Stimulated activated CD8-positive, alpha-beta memory T cell treated with anti-CD3 and anti-CD28 coated beads, Interleukin-12 subunit alpha, Interleukin-12 subunit beta, amount 100 ng/mL, for 24 hours (primary cell): Measurements from ENCODE around the gene CARMIL1.

Experiments used
- DNase-seq: peaks from one replicate; pipeline ENCODE4 v3.0.0-alpha.2; 2020; ENCODE audit errors: extremely low read depth

CARMIL1 gene

DNA sequence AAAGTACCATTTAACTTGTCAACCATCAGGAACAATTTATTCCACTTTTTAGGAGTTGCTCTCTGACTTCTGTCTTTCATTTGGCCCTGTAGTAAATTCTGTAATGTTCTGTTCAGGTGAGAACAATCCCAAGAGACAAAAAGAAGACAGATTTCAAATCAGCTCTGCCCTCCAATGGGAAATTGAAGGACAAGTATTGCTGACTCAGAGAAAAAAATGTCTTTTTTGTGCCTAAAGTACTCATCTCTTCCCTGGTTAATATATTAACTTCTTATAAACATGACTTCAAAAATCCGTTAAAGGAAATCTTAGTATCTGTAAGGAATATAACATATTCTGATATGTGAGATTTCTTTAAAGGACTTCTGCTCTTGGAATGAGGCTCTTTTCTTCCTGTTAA, 334.2 kb downstream of the CARMIL1 start:
- no peak for DNase-seq

DNA sequence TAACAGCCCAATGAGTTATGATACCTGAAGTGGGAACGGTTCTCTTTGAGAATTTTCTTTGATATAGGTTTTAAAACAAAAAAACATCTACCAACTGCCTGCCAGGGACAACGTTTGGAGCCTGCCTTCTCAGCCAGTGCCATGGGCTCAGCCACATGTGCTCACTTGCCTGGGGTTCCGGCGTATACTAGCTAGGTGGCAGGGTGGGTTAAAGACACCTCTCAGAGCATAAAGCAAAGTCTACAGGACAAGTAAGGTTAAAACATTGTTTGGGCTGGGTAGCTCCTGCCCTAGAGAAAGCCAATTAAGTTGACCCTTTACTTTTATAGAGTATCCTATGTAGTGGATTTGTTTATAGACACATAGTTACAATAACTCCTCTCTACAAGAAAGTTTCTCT, 334.9 kb downstream of the CARMIL1 start:
- no peak for DNase-seq

DNA sequence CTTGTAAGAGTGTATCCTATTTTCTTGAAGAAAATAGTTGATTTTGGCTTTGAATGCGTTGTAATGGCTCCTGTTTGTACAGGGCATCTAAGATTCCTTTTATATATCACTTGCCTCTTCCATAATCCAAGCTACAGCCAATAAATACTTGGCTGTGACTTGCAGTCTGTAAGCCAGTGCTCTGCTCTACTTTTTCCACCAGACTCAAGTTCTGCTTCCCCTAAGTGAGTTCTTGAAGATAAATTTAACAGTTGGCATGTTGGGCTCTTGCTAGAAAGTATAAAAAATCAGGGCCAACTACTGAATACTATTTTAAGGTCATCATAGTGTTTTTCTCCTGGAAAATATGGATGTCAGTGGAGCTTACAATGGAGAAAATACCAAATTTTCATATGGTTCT, 336.3 kb downstream of the CARMIL1 start:
- DNase-seq, result no peak

DNA sequence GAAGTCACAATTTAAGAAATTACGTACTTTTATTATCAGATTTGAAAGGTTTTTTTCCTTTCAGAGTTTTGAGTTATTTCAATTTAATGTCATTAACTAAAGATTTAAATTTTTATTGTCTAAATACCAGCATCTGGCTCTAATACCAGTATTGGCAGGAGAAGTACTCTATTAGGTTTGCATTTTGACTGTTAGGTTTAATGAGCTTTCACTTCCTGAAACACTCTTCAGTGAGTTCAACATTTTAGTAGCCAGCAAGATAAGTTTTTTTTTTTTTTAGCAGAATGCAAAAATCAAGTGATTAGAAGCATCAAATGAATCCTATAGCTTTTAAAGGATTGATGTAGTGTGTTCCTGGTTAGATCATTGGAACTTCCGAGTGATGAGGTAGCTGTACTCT, 338.8 kb downstream of the CARMIL1 start:
- no peak for DNase-seq

DNA sequence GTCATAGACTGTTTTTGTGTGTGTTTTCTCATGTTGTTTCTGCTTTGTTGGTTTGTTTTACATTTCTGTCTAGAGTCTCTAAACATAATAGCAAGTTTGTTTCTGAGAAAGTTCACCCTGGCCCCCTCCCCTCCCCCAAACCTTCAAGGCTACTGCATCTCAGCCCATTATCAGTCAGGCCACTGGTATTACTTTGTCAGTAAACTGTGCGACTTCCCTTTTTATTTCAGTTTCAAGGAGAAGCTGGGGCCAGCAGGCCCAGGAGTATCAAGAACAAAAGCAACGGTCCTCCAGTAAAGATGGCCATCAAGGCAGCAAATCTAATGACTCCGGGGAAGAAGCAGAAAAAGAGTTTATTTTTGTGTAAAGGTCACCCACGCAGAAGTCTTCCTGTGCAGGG, 340.0 kb downstream of the CARMIL1 start:
- no peak for DNase-seq

DNA sequence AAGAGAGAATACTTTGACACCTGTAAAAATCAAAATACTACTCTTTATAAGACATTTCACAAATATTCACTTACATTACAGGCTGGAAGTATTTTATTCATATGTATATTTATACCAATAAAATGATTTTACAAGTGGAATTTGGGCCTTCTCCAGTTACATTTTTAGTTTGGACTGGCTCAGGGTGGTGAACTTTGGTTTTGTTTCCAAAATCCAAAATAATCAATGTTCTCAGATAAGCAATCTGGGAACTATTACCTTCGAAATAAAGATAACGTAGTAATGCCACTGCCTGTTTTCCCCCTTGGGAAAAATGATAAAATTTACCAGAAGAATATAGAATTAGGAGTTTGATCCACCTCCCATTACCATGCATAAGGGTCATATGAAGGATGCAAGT, 341.2 kb downstream of the CARMIL1 start:
- DNase-seq, result no peak

DNA sequence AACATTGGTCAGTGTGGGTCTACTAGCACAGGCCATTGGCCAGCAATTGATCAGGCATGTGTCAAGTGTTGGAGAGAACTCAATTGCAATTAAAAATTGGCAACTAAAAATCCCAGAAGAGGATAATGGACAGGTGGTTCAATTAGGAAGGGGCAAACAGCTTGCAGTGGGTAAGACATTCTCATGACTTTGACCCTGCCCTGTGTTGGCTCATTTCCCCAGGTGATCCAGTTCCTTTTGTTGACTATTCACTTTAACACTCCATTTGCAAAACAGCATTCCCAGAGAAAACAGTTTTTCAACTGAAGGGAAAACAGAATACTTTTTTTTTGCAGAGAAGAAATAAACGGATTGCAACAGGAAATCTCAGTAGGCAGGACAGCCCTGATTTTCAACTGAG, 343.9 kb downstream of the CARMIL1 start:
- DNase-seq, result no peak

DNA sequence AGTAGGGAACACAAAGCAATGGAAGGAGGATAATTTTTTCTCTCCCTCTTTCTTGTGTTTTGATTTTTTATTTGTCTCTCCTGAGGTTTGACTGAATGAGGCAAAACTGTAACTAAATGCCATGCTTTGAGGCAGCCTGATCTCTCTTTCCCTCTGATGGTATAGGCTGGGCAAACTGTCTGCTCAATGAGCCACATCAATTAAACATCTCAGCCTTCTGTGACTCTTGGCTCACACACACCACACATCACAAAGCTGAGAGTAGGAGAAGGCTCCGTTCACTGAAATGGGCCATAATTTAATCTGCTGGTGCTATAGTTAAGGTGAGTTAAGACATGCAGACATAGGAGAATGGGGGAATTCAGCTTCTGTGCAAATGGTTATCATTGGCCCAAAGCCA, 344.7 kb downstream of the CARMIL1 start:
- DNase-seq, result no peak

DNA sequence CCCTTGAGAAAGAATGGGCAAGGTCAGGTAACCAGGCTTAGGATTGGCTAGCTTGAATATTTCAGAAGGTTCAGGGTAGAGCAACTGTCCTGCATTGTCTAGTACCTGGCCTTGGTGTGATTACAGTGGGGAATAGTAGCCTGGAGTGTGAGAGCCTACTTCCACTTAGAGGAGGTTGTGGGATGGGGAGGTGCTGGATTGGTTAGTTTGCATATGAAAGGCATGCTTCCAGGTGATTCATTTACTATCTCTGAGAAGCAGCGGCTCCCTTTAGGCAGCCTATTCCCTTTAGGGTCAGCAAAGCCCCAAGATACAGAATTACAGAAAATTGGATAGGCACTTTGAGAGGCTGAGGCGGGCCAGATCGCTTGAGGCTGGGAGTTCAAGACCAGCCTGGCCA, 347.8 kb downstream of the CARMIL1 start:
- DNase-seq, result no peak

DNA sequence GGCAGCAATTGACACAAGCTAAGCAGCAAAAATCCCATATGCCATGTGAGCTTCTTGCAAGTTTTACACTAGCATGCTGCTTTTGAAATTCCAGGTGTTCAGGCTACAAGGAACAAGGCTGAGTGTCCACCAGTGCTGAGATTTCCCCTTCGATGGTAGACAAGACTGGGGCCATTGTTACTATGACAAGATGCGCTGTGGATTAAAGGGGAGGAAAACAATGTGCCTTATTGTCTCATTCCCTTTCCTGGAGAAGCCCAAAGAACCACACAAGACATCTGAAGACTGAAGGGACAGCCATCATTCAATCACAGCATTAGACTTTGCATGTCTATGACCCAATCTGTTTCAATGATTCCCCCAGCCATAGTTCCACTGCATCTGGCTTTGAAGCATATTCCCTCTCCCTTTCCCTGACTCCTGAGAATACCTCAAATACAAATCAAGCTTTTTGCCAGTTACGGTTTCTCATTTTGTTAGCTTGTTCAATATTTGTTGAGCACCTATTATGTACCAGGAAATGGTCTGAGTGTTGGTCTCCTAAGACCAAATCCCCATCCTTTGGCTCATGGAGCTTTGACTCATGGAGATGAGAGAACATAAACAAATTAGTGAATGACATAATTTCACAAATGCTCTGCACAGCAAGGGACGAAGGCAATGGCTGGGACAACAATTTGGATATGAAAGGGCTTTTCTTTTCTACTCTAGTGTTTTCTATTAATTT, 349.5 kb downstream of the CARMIL1 start:
- DNase-seq, result no peak

DNA sequence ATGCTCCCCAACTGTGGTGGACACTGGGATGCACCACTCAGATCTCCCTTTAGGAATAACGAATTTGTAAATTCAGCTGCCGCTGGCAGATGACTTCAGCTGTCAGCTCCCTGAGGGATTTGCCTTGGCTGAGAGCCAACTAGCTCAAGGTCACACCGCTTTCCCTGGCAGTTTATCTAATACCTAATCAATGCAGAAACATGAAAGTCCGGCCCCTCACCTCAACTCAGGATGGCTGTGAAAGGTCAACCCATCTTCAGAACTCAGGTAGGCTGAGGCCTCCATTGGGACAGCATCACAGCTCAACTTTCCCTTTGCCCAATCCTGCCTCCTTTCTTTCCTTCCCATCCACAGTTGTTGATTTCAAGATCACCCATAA, 350.0 kb downstream of the CARMIL1 start:
- no peak for DNase-seq

DNA sequence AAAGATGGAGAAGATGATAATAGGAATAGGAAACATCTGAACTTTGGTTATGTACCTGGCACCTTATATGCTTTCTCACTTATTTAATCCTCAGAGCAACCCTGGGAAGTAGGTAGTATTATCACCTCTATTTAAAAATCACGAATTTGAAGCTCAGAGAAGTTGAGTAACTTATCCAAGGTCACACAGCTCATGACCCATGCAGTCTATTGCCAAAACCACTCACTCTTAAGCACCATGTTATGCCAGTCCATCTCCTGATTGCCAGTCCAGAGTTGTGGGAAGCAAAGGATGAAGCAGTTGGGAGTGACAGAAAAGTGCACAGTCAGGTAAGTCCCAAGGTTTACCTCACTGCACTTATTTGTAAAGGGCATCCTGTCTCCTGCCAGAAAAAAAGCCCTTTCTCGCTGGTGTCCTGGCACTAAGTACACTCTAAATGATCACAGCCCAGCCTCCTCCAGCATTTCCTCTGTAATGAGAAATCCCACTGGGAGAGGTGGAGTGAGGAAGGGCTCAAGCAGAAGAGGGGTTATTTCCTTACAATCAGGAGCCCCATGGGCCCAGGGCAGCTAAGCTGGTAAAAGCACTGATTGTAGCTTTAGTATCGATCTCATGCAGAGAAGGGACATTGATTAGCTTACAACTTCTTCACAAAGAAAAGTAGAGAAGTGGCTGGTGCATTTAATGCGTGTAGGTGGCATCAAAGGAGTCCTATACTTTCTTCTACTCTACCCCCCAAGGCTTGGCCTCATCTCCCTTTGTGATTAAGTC, 351.5 kb downstream of the CARMIL1 start:
- DNase-seq, result no peak

DNA sequence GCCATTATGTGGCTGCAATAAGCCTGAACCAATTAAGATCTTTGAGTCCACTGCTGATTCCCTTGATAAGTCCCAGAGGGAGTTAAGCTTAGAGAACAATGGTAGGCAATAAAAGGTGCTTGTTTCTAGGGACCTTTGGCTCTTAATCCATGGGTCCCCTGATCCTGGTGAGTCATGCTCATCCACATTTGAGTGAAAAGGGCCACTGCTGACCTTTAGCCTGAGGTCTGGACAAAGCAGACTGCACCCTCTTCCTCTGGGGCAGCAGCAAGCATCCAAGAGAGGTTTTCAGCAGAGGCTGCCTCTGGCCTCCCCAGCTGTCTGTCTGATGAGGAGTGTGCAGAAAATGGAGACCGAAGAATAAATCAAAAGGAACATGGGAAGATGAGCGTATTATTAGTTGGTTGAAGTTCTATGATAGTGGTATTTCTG, 356.7 kb downstream of the CARMIL1 start:
- no peak for DNase-seq

DNA sequence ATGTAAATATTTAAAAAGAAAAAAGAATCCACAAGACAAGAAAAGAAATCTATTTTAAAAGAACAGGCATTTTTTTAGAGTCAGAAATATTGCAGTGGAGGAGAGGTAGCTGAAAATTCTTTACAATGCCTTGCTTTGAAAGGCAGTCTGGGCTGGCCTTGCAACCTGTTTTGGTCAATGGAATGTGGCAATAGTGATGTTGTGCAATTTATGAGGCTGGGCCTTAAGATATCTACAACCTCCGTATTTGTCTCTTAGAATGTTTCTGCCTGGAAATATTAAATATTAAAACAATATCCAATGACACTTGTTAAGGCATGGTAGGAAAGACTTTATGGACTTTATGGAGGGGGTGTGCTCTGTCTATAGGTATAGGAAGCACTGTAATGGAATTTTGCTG, 358.0 kb downstream of the CARMIL1 start:
- no peak for DNase-seq

DNA sequence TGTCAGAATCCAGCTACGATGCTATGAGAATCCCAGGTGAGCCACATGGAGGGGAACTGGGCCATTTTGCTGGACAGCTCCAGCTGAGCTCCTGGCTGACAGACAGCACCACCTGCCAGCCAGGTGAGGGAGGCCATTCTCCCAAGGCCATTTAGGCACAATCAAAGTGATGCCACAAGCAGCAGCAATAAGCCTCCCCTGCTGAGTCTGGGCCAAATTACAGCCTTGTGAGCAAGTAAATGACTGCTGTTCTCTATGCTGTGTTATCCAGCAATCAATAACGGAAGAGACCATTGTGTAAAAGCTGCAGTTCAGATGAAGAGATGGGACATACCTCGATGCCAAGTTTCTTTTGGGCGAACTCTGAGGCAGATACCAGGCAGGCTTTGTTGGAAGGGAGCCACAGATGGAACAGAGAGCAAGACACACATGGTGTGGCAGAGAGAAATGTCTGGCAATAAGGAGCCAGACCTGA, 358.8 kb downstream of the CARMIL1 start:
- DNase-seq, result no peak

DNA sequence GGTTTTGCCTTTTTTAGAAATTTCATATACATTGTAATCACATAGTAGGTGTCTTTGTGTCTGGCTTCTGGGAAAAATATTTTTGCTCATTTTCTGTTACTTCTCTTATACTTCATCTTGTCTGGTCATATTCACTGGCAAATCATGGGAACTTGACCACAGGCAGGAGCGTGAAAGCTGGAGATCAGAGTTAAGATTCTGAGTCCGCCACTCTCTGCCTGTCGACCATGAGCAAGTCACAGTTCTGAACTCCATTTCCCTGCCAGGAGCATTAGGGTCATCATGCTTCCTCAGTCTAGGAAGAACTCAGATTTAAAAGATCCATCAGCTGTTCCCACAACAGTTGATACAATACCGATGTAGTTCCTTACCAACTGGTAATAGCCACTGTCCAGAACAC, 360.5 kb downstream of the CARMIL1 start:
- DNase-seq, result no peak

DNA sequence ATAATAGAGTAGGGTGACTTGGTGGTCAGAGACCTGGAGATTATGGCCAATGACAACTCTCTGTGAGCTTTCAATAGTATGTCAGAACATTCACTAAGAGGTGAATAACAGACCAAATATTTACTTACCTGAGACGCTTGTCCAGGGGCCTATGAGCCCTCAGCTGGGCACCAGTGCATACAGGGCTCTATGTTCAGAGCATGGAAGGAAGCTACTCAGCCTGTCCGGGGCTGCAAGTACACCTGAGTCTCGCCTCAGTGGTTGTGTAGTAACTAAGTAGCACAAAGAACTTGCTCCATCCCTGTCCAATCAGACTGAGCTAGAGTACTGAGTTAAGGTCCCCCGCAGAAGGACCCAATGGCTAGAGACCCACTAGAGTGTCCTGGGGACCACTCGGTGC, 361.3 kb downstream of the CARMIL1 start:
- no peak for DNase-seq

DNA sequence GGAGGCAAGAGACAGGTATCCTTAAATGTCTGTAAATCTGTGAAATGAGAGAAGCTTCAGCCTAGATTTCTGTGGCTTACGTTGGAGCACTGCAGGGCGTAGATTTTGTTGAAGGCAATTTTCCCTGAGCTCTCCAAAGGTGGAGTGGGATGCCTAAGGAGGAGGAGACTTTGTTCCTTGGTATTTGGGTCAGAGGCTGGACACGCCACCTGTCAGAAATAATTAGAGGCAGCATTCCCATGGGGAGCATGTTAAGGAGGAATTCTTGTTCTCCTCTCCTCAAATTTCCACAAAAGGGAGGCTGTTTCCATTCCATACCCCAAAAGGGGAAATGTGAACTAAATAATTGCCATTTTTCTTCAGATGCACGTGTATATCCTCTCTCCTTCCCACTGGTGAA, 361.7 kb downstream of the CARMIL1 start:
- no peak for DNase-seq

DNA sequence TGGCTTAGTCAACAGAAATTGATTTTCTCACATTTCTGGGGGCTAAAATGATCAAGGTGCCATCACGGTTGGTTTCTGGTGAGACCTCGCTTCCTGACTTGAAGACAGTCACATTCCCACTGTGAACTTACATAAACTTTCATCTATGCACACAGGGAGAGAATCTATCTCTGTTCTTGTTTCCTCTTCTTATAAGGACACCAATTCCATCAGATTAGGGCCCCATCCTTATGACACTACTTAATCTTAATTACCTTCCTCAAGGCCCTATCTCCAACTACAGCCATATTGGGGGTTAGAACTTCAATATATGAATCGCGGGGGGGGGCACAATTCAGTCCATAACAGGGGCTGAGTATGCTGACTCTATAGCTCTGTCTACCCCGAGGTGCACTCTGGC, 362.2 kb downstream of the CARMIL1 start:
- no peak for DNase-seq

DNA sequence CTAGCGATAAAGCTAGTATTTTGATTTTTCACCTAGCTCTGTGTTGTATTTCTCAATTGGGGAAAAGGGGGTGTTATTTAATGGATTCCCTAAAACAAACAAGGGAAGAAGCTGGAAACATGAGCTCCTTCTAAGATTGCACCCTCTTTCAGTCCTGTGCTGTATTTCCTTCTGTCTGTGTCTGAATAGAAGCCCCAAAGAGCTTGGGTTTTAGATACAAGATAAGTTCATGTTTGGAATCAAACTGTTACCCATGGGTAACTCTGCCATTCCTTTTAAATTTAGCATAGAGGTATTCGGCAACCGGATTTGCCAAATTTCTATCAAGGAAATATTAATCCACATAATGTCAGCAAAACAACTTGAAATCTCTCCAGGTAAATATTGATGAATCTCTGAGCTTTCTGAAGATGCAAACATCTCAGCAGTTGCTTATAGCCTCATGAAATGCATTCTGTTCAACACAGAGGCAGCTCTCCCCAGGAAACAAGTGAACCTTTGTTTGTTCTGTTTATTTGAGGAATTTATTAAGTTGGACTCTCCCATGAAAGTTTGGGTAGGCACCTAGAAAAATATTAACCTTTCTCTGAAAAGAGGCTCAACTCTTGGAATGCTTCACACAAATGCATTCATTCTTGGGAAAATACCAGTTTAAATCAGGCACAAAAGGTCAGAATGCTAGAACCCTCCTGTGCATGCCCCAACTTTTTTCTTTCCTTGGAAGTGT, 362.9 kb downstream of the CARMIL1 start:
- no peak for DNase-seq

DNA sequence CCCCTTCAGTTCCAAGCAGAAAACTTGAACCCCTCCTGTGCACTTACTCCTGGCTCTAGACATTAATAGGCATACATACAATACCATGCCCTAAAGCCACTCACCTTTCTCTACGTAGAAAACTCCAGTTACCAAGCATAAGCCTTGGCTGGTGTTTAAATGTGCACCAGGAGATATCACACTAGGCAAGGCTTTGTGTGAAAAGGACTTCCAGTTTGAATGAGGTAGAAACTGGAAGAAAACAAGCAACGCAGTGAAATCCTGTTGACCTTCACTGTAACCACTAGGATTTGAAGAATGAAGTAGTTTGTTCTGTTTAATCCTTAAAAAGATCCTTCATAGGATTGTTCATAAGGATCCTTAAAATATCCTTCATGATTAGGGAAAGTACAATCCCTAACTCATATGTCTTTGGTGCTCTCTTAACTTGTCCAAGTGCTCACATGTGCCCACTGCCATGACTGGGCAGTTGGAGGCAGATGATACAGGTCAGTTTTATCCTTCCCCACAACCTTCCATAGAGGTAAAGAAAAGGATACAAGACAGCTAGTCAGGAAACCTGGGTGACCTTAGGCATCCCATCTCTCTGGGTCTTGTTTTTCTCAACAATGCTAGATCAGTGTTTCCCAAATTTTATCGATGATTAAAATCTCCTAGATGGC, 363.6 kb downstream of the CARMIL1 start:
- no peak for DNase-seq

DNA sequence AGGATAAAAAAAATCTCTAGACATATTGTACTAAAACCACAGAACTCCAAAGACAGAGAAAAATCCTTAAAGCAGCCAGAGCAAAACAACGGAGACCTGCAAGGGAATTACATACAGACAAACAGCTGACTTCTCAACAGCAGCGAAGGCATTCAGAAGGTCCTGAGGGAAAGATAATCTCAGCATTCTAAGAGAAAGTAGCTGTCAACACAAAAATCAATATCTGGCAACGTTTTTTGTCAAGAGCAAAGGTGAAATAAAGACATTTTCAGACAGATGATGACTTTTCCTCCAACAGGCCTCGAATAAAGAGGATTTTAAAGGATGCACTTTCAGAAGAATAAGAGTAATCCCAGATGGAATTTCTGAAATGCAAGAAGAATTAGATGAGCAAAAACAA, 366.7 kb downstream of the CARMIL1 start:
- no peak for DNase-seq
